WERI-Rb-1 (cell line): ENCODE results near the gene OR5K3.
"Not testable (repeated sequence)": the region's sequence is repeated elsewhere in the genome, so short reads cannot be mapped to it uniquely, and the experiment has no call there.

Experiments used
- DNase-seq: peaks from one replicate; pipeline ENCODE4 v3.0.0-alpha.2; 2020
- H3K27ac ChIP-seq: fragments of 250-450 bp; sonication (Bioruptor Pico); 2 replicates; pipeline ENCODE4 v1.5.1; 2020; ENCODE audit warnings: mild to moderate bottlenecking, moderate library complexity
- H3K27me3 ChIP-seq: fragments of 250-450 bp; sonication (Bioruptor Pico); 2 replicates; pipeline ENCODE4 v1.5.1; 2021; ENCODE audit warnings: mild to moderate bottlenecking, low read depth, moderate library complexity; ENCODE audit not compliant: insufficient read depth, severe bottlenecking
- H3K36me3 ChIP-seq: fragments of 250-450 bp; sonication (Bioruptor Pico); 2 replicates; pipeline ENCODE4 v1.5.1; 2020; ENCODE audit warnings: mild to moderate bottlenecking, moderate library complexity
- H3K4me3 ChIP-seq: 2 replicates; pipeline ENCODE4 v1.5.1; 2011; ENCODE audit warnings: low read depth, mild to moderate bottlenecking, control low read depth, low read length
- H3K9me3 ChIP-seq: fragments of 250-450 bp; sonication (Bioruptor Pico); 2 replicates; pipeline ENCODE4 v1.5.1; 2021; ENCODE audit warnings: mild to moderate bottlenecking, moderate library complexity; ENCODE audit not compliant: severe bottlenecking
- TF ChIP-seq, protein P1 (sequence below): IDR thresholded peaks from 2 replicates; pipeline ENCODE4 v1.5.1; 2011; ENCODE audit warnings: low read depth, mild to moderate bottlenecking, control low read depth, inconsistent platforms, low read length

The OR5K3 gene

DNA sequence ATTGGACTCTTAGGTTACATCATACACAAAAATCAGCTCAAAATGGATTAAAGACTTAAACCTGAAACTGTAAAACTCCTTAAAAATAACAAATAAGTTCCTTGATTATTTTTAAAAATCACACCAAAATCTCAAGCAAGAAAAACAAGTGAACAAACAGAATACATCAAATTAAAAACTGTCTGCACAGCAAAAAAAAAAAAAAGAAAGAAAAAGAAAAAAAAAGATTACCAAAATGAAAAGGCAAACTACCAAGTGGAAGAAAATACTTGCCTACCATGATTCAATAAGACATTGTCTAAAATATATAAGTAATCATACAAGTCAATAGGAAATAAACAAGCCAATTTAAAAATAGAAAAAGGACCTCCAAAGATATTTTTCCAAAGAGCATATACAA is 19.3 kb upstream of the OR5K3 start:
- Histone ChIP-seq H3K9me3 (no peaks in the 10 kb centered on the region), H3K27ac (no peak overlapping the region), H3K36me3 (no peaks in the 10 kb centered on the region), H3K27me3 (peaks cover 2% of the 10 kb centered on the region), H3K4me3 (no peak overlapping the region)
- TF ChIP-seq, protein P1, sequence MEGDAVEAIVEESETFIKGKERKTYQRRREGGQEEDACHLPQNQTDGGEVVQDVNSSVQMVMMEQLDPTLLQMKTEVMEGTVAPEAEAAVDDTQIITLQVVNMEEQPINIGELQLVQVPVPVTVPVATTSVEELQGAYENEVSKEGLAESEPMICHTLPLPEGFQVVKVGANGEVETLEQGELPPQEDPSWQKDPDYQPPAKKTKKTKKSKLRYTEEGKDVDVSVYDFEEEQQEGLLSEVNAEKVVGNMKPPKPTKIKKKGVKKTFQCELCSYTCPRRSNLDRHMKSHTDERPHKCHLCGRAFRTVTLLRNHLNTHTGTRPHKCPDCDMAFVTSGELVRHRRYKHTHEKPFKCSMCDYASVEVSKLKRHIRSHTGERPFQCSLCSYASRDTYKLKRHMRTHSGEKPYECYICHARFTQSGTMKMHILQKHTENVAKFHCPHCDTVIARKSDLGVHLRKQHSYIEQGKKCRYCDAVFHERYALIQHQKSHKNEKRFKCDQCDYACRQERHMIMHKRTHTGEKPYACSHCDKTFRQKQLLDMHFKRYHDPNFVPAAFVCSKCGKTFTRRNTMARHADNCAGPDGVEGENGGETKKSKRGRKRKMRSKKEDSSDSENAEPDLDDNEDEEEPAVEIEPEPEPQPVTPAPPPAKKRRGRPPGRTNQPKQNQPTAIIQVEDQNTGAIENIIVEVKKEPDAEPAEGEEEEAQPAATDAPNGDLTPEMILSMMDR = no peak
- no peak for DNase-seq

DNA sequence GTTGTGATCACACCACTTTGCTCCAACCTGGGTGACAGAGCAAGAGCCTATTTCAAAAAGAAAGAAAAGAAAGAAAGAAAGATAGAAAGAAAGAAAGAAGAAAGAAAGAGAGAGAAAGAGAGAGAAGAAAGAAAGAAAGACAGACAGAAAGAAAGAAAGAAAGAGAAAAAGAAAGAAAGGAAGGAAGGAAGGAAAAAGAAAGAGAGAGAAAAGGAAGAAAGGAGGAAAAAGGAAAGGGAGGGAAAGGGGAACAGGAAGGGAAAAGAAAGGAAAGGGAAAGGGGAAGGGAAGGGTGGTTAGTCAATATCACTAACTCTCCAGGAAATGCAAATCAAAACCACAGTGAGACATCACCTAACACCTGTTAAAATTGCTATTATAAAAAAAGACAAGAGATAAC is 18.6 kb upstream of the OR5K3 start:
- H3K4me3 ChIP-seq = no peak overlapping the region
- no peak for DNase-seq
- TF ChIP-seq, protein P1 = no peak
- H3K36me3 ChIP-seq = no peaks in the 10 kb centered on the region
- H3K27ac ChIP-seq = no peak overlapping the region
- peaks cover 2% of the 10 kb centered on the region for H3K27me3 ChIP-seq
- no peaks in the 10 kb centered on the region for H3K9me3 ChIP-seq

DNA sequence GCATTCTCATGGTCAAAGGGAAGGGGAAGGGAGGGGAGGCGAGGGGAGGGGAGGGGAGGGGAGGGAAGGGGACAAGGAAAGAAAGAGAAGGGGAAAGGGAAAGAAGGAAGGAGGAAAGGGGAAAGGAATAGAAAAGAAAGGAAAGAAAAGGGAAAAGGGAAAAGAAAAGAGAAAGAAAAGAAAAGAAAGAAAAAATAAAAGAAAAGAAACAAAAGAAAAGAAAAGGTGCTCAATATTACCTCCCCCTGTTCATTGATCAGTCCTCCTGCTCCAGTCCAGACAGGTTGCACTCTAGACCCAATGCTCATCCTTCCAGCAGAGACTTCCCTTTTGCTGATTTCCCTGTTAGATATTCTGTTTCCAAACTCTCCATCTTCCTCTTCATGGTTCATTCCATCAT is 18.0 kb upstream of the OR5K3 start:
- Histone ChIP-seq H3K27ac (no peak overlapping the region), H3K36me3 (no peaks in the 10 kb centered on the region), H3K4me3 (no peak overlapping the region), H3K9me3 (no peaks in the 10 kb centered on the region), H3K27me3 (peaks cover 2% of the 10 kb centered on the region)
- TF ChIP-seq, protein P1 = no peak
- DNase-seq = no peak

DNA sequence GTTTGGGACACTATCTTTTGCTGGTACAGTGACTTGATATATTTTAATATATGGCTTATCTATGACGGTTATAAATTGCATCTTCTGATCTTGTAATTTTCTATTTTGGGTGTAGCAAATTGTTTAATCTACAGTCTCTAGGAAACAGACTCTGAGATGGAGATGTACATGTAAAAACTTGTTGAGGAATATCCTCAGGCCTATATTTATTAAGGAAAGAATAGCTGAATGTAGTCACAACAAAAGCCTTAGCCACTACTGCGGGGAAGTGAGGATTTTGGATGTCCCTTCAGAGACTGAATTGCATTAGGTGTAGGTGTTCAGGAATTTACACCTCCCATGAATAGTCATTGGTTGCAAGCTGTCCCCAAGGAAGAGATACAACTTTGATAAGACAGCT is 13.8 kb upstream of the OR5K3 start:
- no peaks in the 10 kb centered on the region for H3K27me3 ChIP-seq
- DNase-seq = no peak
- no peak overlapping the region for H3K4me3 ChIP-seq
- TF ChIP-seq, protein P1 = no peak
- H3K27ac ChIP-seq = no peak overlapping the region
- H3K36me3 ChIP-seq = no peaks in the 10 kb centered on the region
- H3K9me3 ChIP-seq = no peaks in the 10 kb centered on the region

DNA sequence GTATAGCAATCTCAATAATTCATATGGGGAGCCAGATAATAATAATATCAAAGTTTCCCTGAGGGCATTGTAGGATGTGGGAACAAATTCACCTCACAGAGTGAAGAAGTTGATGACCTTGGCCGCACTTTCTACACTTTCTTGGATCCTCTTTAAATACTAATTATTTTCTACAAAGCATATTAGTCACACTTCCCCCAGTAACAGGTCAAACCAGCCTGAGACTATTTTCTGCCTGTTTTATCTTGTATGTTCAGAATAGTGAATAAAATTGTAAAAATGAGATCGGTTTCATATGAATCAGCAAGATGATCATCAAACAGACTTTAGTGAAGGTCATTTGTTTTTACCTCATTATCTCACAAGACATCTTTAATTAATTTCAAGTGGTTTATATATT is 2.3 kb upstream of the OR5K3 start:
- TF ChIP-seq, protein P1 = no peak
- H3K9me3 ChIP-seq = no peaks in the 10 kb centered on the region
- H3K27me3 ChIP-seq = peaks cover 19% of the 10 kb centered on the region
- H3K4me3 ChIP-seq = no peak overlapping the region
- no peaks in the 10 kb centered on the region for H3K36me3 ChIP-seq
- no peak for DNase-seq
- H3K27ac ChIP-seq = no peak overlapping the region

DNA sequence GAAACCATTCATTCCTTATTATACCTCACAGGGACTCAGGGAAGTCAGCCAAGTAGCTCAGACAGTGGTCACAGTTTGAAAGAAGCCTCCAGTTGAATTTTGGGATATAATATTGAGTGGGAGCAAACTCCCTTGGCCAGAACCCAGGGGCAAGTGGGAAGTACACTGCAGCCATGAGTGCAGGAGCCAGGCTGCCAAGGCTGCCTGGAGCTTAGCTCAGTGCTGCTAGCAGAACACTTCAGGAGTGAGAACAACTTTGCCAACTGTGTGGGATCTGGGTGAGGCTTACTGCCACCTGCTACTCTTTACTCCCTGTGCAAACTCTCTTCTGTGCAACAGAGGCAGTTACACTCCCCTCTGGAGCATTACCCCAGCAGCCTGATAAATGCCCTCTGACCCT is 4.6 kb downstream of the OR5K3 start:
- TF ChIP-seq, protein P1 = no peak
- DNase-seq = no peak
- Histone ChIP-seq H3K9me3 (no peaks in the 10 kb centered on the region), H3K4me3 (no peak overlapping the region), H3K27me3 (peaks cover 40% of the 10 kb centered on the region), H3K27ac (no peak overlapping the region), H3K36me3 (no peaks in the 10 kb centered on the region)

DNA sequence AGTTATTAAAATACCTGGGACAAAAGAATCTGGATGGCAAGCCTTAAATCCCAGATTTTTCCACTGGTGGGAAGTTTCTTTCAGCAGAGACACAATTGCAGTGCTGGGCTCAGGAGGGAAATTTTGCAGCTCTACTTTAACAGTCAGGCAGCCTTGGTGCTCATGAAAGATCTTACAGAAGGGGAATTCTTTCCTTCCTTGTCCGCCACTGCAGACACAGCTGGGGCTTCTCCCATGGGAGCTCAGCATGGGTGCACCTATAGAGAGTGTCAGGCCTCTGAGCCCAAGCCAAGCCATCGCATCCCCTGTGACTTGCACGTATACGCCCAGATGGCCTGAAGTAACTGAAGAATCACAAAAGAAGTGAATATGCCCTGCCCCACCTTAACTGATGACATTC is 6.0 kb downstream of the OR5K3 start:
- H3K4me3 ChIP-seq, H3K27ac ChIP-seq, H3K36me3 ChIP-seq, DNase-seq, H3K9me3 ChIP-seq: not testable (repeated sequence)
- H3K27me3 ChIP-seq = peaks cover 37% of the 10 kb centered on the region
